GM19468 (cell line): ENCODE results near the gene CCNY.
A peak's percentile ranks its signal among the peaks of the same experiment; 100 is the strongest.

ENCODE experiments used
- ATAC-seq: cut with Tn5 transposase; IDR thresholded peaks from one replicate; pipeline ENCODE4 v1.9.1; 2021; ENCODE audit warnings: mild to moderate bottlenecking, moderate library complexity, moderate number of reproducible peaks; ENCODE audit not compliant: unreplicated experiment; ENCODE audit errors: extremely low read depth

The CCNY gene

DNA sequence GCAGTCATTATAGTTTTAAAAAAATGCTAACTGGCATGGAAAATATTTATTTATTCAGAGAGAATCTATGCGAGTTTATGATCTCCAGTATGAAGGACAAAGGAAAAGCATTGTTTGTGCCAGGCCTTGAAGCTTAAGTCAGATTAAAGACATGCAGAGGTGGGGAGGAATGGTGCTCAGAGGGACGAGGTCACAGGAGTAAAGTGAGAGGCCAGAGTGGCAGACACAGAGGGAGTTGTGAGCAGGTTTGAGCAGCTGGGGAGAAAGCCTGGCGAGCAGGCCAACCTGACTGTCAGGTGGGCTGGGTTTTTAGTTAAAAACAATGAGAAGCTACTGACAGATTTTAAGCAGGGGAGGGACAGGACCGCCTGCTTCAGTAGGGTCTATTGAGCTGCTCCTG lies 6.8 kb upstream of the CCNY start:
- ATAC-seq, result no peak

- ATAC-seq, result no peak
Measured at GRCh38 chr10:35331894-35332640, 4.2 kb upstream of the CCNY start.

DNA sequence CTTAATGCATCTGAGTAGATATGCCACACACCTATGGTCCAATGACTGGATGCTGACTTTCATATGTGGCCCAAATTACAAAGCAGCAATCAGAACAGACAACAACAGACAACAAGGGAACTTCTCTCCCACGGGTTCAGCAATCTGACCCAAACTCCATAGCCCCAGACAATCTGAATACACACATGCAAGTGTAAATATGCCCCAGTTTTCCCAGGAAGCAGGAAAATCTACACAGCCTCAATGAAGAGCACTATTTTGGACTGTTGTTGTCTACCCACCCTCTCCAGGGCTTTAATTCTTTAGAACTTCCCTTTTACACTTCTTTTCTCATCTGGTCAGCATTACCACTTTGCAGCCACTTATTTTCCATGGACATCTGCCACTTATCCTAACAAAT lies 2.0 kb upstream of the CCNY start:
- no peak for ATAC-seq

DNA sequence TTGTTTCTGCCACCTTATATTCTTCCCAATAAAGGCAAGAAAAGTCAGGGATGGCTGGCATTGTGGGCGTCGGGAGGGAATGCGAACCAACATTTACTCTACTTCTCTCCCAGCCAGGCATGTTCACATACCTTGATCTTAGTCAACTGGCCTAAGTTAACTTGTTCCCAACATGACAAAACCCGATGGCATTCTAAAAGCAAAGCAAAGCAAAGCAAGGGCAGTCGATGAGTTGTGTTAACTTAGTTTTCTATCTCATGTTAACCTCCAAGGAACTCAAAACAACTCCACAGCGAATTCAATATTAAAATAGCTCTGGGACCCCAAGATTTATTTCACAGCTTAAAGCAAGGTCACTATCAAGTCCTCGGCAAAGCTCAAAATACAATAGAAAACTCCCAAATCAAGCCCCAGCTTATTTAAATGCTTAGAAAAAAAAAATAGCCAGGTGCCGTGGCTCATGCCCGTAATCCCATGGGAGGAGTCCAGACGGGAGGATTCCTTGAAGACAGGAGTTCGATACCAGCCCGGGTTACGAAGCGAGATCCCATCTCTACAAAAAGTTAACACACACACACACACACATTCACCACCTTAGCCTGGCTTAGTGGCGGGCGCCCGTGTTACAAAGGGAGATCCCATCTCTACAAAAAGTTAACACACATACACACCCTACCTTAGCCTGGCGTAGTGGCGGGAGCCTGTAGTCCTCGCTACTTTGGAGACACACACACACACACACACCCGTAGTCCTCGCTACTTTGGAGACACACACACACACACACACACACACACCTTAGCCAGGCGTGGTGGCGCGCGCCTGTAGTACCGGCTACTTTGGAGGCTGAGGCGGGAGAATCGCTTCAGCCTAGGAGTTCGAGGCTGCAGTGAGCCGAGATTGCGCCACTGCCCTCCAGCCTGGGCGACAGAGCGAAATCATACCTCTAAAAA lies 901 bp upstream of the CCNY start:
- no peak for ATAC-seq

DNA sequence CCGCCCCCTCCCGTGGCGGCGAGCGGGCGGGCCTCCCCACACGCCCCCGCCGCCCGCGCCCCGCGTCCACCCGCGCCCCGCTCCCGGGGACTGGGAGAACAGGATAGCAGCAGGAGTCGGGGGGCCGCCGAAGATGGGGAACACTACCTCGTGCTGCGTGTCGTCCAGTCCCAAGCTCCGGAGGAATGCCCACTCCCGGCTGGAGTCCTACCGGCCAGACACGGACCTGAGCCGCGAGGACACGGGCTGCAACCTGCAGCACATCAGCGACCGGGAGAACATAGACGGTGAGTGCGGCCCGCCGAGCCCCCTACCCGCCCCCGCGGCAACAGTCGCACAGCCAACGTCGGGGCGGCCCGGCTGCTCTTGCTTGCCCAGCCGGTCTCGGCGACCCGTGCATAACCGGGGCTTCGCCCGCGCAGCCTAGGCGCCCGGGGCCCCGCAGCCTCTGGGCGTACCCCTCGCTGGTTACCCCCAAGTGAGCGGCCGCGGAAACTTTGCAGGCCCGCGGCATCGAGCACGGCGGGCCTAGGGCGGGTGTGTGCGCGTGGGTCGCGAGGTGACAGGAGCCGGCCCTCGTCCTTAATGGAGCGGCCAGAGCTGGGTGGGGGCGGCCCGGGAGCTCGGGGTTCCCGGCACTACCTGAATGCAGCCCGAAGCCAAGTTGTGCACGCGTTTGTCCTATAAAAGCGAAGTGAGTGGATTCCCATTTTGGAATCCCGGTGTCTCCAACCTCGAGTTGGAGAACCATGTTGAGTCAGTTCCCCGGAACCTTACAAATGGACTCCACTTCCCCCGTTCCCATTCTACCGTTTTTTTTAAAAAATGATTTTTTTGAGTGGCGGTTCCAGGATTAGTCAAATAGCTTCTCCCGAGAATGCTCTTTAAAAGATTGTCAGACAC lies 863 bp downstream of the CCNY start:
- no peak for ATAC-seq

GRCh38 chr10:35339942-35340341 lies 3.6 kb downstream of the CCNY start:
- ATAC-seq, result peak; percentile 21

GRCh38 chr10:35340975-35341374 lies 4.7 kb downstream of the CCNY start:
- ATAC-seq, result no peak

DNA sequence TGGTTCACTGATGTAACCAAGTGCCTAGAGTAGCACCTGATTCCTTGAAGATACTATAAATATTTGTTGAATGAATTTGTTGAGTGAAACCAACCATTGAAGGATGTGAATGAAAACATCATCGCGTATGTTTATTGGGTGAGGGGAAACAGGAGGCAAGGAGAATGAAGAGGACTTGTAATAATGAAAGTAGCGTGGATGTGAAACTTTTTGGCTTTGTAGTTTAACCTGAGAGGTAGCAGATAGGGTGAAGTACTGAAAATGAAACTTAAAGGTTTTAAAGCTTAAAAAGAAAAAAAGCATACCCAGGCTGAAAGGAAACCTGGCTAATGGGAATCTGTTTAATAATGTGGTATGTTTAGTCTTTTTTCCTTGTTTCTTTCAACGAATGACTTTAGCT lies 5.2 kb downstream of the CCNY start:
- ATAC-seq, result peak; percentile 76

DNA sequence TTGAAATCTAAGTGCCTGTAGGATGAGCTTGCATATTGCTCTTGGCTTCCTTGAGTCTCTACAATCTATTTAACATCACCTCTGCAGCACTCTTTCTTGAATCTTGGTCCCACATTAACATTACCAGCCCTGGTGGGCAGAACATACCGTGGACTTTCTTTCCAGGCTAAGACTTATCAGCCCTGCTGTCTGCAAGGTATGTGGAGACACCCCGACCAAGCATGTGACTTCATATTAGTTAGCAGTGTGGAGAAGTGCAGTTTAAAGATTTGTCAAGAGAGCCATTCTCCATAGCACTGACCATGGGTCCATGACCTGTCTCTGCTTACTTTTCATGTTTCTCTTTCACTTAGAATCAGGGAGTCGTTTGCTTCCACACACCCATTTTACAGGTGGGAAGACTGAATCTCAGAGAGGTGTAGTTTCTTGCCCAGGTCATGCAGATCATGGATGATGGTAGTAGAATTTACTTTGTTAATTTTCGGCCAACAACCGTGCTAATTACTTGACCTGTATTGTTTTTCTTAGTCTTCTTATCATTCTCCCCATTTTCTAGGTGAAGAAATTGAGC lies 6.0 kb downstream of the CCNY start:
- ATAC-seq, result no peak

GRCh38 chr10:35343739-35344138 lies 7.4 kb downstream of the CCNY start:
- no peak for ATAC-seq

- ATAC-seq, result no peak
Measured at GRCh38 chr10:35345383-35345742, 9.1 kb downstream of the CCNY start.

DNA sequence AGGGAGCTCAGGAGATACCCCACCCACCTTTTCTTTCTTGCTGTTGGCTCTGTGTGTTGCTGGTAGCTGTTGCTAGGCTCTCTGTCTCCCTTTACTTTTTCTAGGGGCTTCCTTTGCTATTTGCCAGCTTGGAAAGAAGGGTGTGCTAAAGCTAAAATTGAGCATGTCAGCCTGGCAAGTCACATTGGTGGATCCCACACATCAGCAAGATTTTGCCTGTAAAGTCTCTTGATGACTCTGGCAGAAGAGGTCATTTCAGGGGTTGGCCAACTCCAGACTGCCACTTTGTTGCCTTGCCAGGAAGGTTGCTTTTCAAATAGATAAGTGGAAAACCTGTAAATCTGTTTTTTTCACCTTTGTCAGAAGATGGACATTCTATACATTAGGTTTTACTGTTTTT lies 9.9 kb downstream of the CCNY start:
- no peak for ATAC-seq

- ATAC-seq, result no peak
Measured at GRCh38 chr10:35347121-35347562, 10.8 kb downstream of the CCNY start.

DNA sequence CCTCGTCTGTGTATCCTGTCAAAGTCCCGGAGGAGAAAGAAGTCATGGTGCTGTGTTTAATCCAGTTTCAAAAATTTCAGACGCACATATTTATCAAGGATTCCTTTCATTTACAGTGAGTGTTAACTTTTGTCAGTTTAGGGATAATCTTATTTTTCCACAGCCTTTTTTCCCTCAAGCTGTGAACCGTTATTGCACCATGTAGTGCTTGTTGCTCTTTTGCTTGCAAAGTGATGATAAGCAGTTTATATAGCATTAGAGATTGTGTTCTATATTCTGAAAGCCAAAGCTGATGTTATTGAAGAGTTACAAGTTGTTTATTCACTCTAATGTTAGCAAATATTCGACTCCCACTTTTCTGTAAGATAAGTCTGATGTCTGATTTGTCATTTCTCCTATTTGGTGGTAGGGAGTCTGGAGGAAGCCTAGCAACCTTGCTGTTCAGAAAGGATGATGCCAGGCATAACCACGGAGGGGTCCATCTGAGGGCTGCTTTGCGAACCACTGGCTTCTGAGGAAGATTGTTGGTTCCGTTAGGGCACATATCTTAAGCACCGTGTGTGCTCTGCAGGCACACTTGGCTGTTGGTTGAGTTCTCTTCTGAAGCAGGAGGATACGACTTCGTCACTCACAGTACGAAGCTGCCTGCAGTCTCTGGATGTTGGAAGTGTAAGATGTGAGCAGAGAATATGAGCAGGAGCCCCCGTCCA lies 11.7 kb downstream of the CCNY start:
- ATAC-seq, result no peak

- no peak for ATAC-seq
Measured at GRCh38 chr10:35348609-35349388, 12.5 kb downstream of the CCNY start.

DNA sequence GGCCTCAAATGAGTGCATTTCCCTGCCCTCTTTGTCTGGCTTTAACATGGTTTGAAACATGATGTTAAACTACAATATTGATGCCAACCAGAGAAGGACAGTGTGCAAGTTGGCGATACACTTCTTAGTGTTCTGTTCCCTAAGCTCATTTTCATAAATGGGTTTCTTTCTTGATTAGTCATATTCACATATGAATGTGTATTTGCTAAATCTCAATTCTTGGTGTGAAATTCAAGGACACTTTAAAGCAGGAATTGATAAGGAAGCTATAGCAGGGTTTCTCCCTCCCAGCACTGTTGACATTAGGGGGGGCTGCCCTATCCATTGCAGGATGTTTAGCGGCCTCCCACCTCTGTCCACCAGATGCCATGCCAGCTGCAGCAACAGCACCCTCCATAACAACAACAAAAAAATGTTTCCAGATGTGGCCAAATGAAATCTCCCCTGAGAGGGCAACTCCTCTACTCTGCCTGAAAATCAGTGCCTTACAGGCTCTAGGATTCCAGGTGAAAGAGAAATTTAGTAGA lies 13.1 kb downstream of the CCNY start:
- no peak for ATAC-seq

GRCh38 chr10:35351021-35351420 lies 14.7 kb downstream of the CCNY start:
- ATAC-seq, result no peak

DNA sequence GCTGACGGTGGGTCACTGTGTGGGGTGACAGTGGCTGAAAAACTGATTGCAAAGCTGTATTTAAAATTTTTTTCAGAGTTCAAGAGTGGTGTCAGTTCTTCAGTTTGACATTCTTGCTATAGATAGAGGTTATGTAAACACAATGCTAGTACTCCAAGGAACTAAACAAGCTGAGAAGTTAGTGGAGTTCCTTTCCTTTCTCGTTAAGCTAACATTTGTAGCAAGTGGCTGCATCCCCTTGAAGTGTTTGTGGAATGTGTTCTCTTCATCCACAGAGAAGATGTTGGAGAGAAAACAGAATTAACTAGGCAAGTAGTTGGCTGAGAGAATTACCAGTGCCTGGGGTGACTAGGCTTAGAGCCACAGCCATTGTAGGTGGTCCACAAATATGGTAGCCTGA lies 15.8 kb downstream of the CCNY start:
- ATAC-seq, result no peak
